HCT116 (cell line): ENCODE data around the gene TRIM50. TPM values are rescaled to one million over a fixed set of nuclear protein-coding genes. Genes with fewer than 3 reads are reported as not detected.

Experiments used
- ATAC-seq: fragments of 200-7000 bp; cut with Tn5 transposase; 2 replicates; pipeline ENCODE4 v1.9.1; 2020; ENCODE audit warnings: mild to moderate bottlenecking, moderate library complexity
- BruUV-seq: library from RNA; stranded (reverse); fragments of 400-500 nt; replicated peaks from 2 replicates; lab custom pipeline; 2021; lab: Mats Ljungman, UMichigan
- CTCF ChIA-PET: fragments of 300-600 bp; sonication (Branson Sonifier 250); formaldehyde crosslinking; loops from one replicate; lab custom pipeline; 2021; ENCODE audit warnings: antibody characterized with exemption; lab: Charles Lee
- POLR2A ChIA-PET: fragments of 300-600, 350-600 bp; sonication (Branson Sonifier 250); formaldehyde crosslinking; loops from one replicate; lab custom pipeline; 2021; ENCODE audit warnings: antibody characterized with exemption; lab: Charles Lee
- RAD21 ChIA-PET, 2 experiments: fragments of 300-600 bp; sonication (Branson Sonifier 250); formaldehyde crosslinking; loops; one replicate each; lab custom pipeline; 2023; ENCODE audit warnings: low total read pairs in 2 of 2; ENCODE audit not compliant: uncharacterized antibody in 2 of 2, unreplicated experiment in 2 of 2, low non-redundant PET in 1 of 2; lab: Charles Lee
- DNase-seq: peaks from one replicate; pipeline ENCODE4 v3.0.0-alpha.2; 2010; ENCODE audit warnings: low read depth, low spot score
- H2AFZ ChIP-seq: fragments of 200-600 bp; shearing (Covaris generic), sonication (generic); 2 replicates; pipeline ENCODE4 v1.6.1; 2017; ENCODE audit warnings: low read depth, mixed run types, mixed read lengths, antibody characterized with exemption, low read length; ENCODE audit not compliant: poor library complexity, severe bottlenecking
- H3K27ac ChIP-seq: 2 replicates; pipeline ENCODE4 v1.5.1; 2012; ENCODE audit warnings: low read depth, low read length
- H3K27me3 ChIP-seq: fragments of 200-600 bp; sonication (generic); 2 replicates; pipeline ENCODE4 v1.6.1; 2016; ENCODE audit warnings: mixed run types, low read length, mixed read lengths; ENCODE audit not compliant: insufficient read depth
- H3K36me3 ChIP-seq, 2 experiments: fragments of 200-500 bp in 1 of 2; fragments of 200-600 bp in 1 of 2; sonication (Bioruptor generic) in 1 of 2; sonication (generic) in 1 of 2; 2 replicates each; pipeline versions ENCODE4 v1.5.1 to v1.6.1; 2014 to 2016; ENCODE audit warnings: low read length in 2 of 2, inconsistent platforms in 1 of 2, mixed read lengths in 1 of 2, mixed run types in 1 of 2; ENCODE audit not compliant: insufficient read depth in 2 of 2, control insufficient read depth in 1 of 2
- H3K4me1 ChIP-seq, 2 experiments: fragments of 200-600 bp in 1 of 2; sonication (generic) in 1 of 2; 2 replicates each; pipeline versions ENCODE4 v1.5.1 to v1.6.1; 2012 to 2017; ENCODE audit warnings: low read length in 2 of 2, inconsistent platforms in 1 of 2, mild to moderate bottlenecking in 1 of 2, mixed read lengths in 1 of 2, mixed run types in 1 of 2, moderate library complexity in 1 of 2; ENCODE audit not compliant: insufficient read depth in 2 of 2, control insufficient read depth in 1 of 2
- H3K4me2 ChIP-seq: fragments of 200-600 bp; sonication (generic); 2 replicates; pipeline ENCODE4 v1.6.1; 2017; ENCODE audit warnings: mixed run types, low read length, mixed read lengths
- H3K4me3 ChIP-seq, 2 experiments: fragments of 200-600 bp in 1 of 2; sonication (generic) in 1 of 2; replicated peaks in 1 of 2; 2 replicates each; pipeline ENCODE4 v1.5.1; 2011 to 2016; ENCODE audit warnings: low read length in 2 of 2, control low read depth in 1 of 2, low read depth in 1 of 2, mild to moderate bottlenecking in 1 of 2, mixed read lengths in 1 of 2, mixed run types in 1 of 2
- H3K79me2 ChIP-seq: fragments of 200-600 bp; sonication (generic); 2 replicates; pipeline ENCODE4 v1.6.1; 2017; ENCODE audit warnings: mild to moderate bottlenecking, mixed run types, low read length, moderate library complexity, mixed read lengths; ENCODE audit not compliant: insufficient read depth
- H3K9ac ChIP-seq: fragments of 200-600 bp; sonication (generic); 2 replicates; pipeline ENCODE4 v1.6.1; 2016; ENCODE audit warnings: low read length, mixed read lengths
- H3K9me2 ChIP-seq: fragments of 200-600 bp; sonication (generic), shearing (Covaris generic); 2 replicates; pipeline ENCODE4 v1.6.1; 2017; ENCODE audit warnings: mixed run types, mild to moderate bottlenecking, moderate library complexity; ENCODE audit not compliant: insufficient read depth
- H3K9me3 ChIP-seq, 2 experiments: fragments of 200-500 bp in 1 of 2; fragments of 200-600 bp in 1 of 2; sonication (Bioruptor generic) in 1 of 2; sonication (generic) in 1 of 2; 2 replicates each; pipeline ENCODE4 v1.6.1; 2014 to 2017; ENCODE audit warnings: low read length in 2 of 2, mixed read lengths in 2 of 2, inconsistent platforms in 1 of 2, low read depth in 1 of 2, mild to moderate bottlenecking in 1 of 2, mixed run types in 1 of 2, moderate library complexity in 1 of 2; ENCODE audit not compliant: control insufficient read depth in 1 of 2, insufficient read depth in 1 of 2
- H4K20me1 ChIP-seq: fragments of 200-600 bp; sonication (generic), shearing (Covaris generic); 2 replicates; pipeline ENCODE4 v1.6.1; 2017; ENCODE audit warnings: mixed run types, mild to moderate bottlenecking, moderate library complexity; ENCODE audit not compliant: insufficient read depth
- REST ChIP-seq: IDR thresholded peaks from 2 replicates; pipeline ENCODE4 v1.6.1; 2012; ENCODE audit warnings: low read depth
- SP1 ChIP-seq: IDR thresholded peaks from 2 replicates; pipeline ENCODE4 v1.6.1; 2012; ENCODE audit warnings: low read depth
- SRF ChIP-seq: IDR thresholded peaks from 2 replicates; pipeline ENCODE4 v1.6.1; 2012; ENCODE audit warnings: low read depth
- ZFX ChIP-seq: fragments of 450-650 bp; IDR thresholded peaks from 2 replicates; pipeline ENCODE4 v1.6.1; 2017
- intact Hi-C: fragments of 100-400 bp; cut with micrococcal nuclease; formaldehyde crosslinking; loops from 2 replicates; pipeline ENCODE4 v1.10.0; 2022
- total RNA-seq: library from RNA; stranded (reverse); gene quantifications from one replicate; pipeline ENCODE4 v1.2.1, GENCODE V29; 2021; ENCODE audit not compliant: unreplicated experiment
- TF ChIP-seq, protein P1 (sequence below), 3 experiments: fragments of 200-600 bp in 1 of 3; sonication (generic) in 1 of 3; IDR thresholded peaks in 2 of 3; conservative IDR thresholded peaks in 1 of 3; 2 replicates each; pipeline ENCODE4 v1.5.1; 2012 to 2017; ENCODE audit warnings: low read depth in 2 of 3, low read length in 2 of 3, antibody characterized with exemption in 1 of 3, borderline replicate concordance in 1 of 3, control low read depth in 1 of 3, mild to moderate bottlenecking in 1 of 3, mixed read lengths in 1 of 3, mixed run types in 1 of 3, moderate library complexity in 1 of 3; ENCODE audit not compliant: insufficient read depth in 1 of 3

The TRIM50 gene
- total RNA-seq, 1 experiment from 2014 or later, result not detected

DNA sequence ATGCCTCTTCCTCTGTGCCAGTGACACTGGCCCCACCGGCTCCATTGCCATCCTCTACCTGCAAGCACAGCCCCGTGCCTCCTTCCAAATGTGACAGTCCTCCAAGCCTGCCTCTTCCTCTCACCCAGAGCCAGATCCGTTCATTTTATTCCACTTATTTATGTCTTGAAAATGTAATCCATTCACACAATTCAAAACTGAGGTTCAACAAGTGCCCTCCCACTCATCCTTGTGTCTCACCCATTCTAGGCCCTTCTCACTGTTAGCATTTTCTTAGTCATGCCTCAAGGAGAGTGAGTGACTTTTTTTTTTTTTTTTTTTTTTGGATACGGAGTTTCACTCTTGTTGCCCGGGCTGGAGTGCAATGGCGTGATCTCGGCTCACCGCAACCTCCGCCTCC is 41.7 kb upstream of the TRIM50 start (continued):
- TF ChIP-seq SP1 (no peak), ZFX (no peak), REST (no peak)
- TF ChIP-seq, all 23 proteins: peak for 0

- ATAC-seq, result no peak
- H3K4me3 ChIP-seq, result no peak overlapping the region
- POLR2A ChIA-PET, result no interaction called here
Measured at GRCh38 chr7:73369009-73369408, 41.1 kb upstream of the TRIM50 start.

More at GRCh38 chr7:73369009-73369408, 41.1 kb upstream of the TRIM50 start:
- no peak for DNase-seq
- H4K20me1 ChIP-seq, result no peaks in the 10 kb centered on the region
- no peak overlapping the region for H3K27ac ChIP-seq
- H2AFZ ChIP-seq, result no peak overlapping the region
- H3K9me2 ChIP-seq, result no peaks in the 10 kb centered on the region
- BruUV-seq, result no TSS peak
- no peaks in the 10 kb centered on the region for H3K79me2 ChIP-seq
- H3K4me1 ChIP-seq, result no peaks in the 10 kb centered on the region
- no peak overlapping the region for H3K4me2 ChIP-seq
- ChIA-PET CTCF (no interaction called here), RAD21 (no interaction called here)
- H3K36me3 ChIP-seq, result no peaks in the 10 kb centered on the region
- TF ChIP-seq SRF, result no peak
- TF ChIP-seq, protein P1, sequence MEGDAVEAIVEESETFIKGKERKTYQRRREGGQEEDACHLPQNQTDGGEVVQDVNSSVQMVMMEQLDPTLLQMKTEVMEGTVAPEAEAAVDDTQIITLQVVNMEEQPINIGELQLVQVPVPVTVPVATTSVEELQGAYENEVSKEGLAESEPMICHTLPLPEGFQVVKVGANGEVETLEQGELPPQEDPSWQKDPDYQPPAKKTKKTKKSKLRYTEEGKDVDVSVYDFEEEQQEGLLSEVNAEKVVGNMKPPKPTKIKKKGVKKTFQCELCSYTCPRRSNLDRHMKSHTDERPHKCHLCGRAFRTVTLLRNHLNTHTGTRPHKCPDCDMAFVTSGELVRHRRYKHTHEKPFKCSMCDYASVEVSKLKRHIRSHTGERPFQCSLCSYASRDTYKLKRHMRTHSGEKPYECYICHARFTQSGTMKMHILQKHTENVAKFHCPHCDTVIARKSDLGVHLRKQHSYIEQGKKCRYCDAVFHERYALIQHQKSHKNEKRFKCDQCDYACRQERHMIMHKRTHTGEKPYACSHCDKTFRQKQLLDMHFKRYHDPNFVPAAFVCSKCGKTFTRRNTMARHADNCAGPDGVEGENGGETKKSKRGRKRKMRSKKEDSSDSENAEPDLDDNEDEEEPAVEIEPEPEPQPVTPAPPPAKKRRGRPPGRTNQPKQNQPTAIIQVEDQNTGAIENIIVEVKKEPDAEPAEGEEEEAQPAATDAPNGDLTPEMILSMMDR (IDR thresholded peaks at IDR 0.05 in 2 of 3, conservative IDR thresholded peaks at IDR 0.05 in 1 of 3; ENCODE audit: borderline replicate concordance in 1 of 3, insufficient read depth in 1 of 3, low read depth in 2 of 3, low read length in 2 of 3), result no peak
- intact Hi-C loops, result no loop called here
- H3K9me3 ChIP-seq, result no peaks in the 10 kb centered on the region
- no peaks in the 10 kb centered on the region for H3K27me3 ChIP-seq
- no peak overlapping the region for H3K9ac ChIP-seq
